SK-N-SH (cell line): Measurements from ENCODE around the gene INAVA. TPM values are rescaled to one million over a fixed set of nuclear protein-coding genes. Genes with fewer than 3 reads are reported as not detected.

Experiments used
- CTCF ChIA-PET: fragments of 300-600, 350-600 bp; formaldehyde crosslinking; extraction: SDS; loops from one replicate; lab custom pipeline; 2021; lab: Yijun Ruan, JAX
- POLR2A ChIA-PET: fragments of 350-600 bp; sonication (Branson Sonifier 250); formaldehyde crosslinking; extraction: SDS; loops from one replicate; lab custom pipeline; 2020; ENCODE audit warnings: antibody characterized with exemption, inconsistent platforms; lab: Yijun Ruan, JAX
- DNase-seq: peaks from one replicate; pipeline ENCODE4 v3.0.0; 2012
- H2AFZ ChIP-seq: fragments of 200-600 bp; sonication (generic); 2 replicates; pipeline ENCODE4 v1.8.1; 2016; ENCODE audit warnings: antibody characterized with exemption, mild to moderate bottlenecking, low read depth
- H3F3A ChIP-seq: fragments of 200-600 bp; sonication (generic); replicated peaks from 2 replicates; pipeline ENCODE3; 2016; ENCODE audit warnings: antibody characterized with exemption, mild to moderate bottlenecking; ENCODE audit not compliant: insufficient read depth
- H3K27ac ChIP-seq, 2 experiments: fragments of 200-500 bp in 1 of 2; fragments of 200-600 bp in 1 of 2; sonication (Bioruptor generic) in 1 of 2; sonication (generic), shearing (Covaris generic) in 1 of 2; 2 replicates each; pipeline versions ENCODE4 v1.5.1 to v1.6.1; 2014 to 2016; ENCODE audit warnings: low read depth in 2 of 2, inconsistent platforms in 1 of 2, low read length in 1 of 2, mild to moderate bottlenecking in 1 of 2, mixed read lengths in 1 of 2
- H3K27me3 ChIP-seq: fragments of 200-600 bp; sonication (generic), shearing (Covaris generic); 2 replicates; pipeline ENCODE4 v1.6.1; 2016; ENCODE audit warnings: mixed run types; ENCODE audit not compliant: insufficient read depth
- H3K36me3 ChIP-seq, 2 experiments: fragments of 200-500 bp in 1 of 2; fragments of 200-600 bp in 1 of 2; sonication (Bioruptor generic) in 1 of 2; sonication (generic) in 1 of 2; replicated peaks in 1 of 2; 2 replicates each; pipeline versions ENCODE3 to v1.5.1; 2014 to 2016; ENCODE audit warnings: low read length in 1 of 2, mild to moderate bottlenecking in 1 of 2; ENCODE audit not compliant: insufficient read depth in 2 of 2, control insufficient read depth in 1 of 2
- H3K4me1 ChIP-seq, 2 experiments: fragments of 200-500 bp in 1 of 2; fragments of 200-600 bp in 1 of 2; sonication (Bioruptor generic) in 1 of 2; sonication (generic), shearing (Covaris generic) in 1 of 2; 2 replicates each; pipeline versions ENCODE4 v1.5.1 to v1.6.1; 2014 to 2016; ENCODE audit warnings: low read depth in 1 of 2, low read length in 1 of 2, mixed run types in 1 of 2; ENCODE audit not compliant: insufficient read depth in 2 of 2, control insufficient read depth in 1 of 2
- H3K4me2 ChIP-seq: fragments of 200-600 bp; sonication (generic), shearing (Covaris generic); 2 replicates; pipeline ENCODE4 v1.6.1; 2017; ENCODE audit warnings: mixed run types
- H3K4me3 ChIP-seq, 2 experiments: fragments of 200-500 bp in 1 of 2; fragments of 200-600 bp in 1 of 2; sonication (Bioruptor generic) in 1 of 2; sonication (generic), shearing (Covaris generic) in 1 of 2; 2 replicates each; pipeline versions ENCODE4 v1.5.1 to v1.8.1; 2014 to 2016; ENCODE audit warnings: low read depth in 2 of 2, inconsistent platforms in 1 of 2, low read length in 1 of 2, mild to moderate bottlenecking in 1 of 2, mixed read lengths in 1 of 2, moderate library complexity in 1 of 2
- H3K79me2 ChIP-seq: fragments of 200-600 bp; sonication (generic); 2 replicates; pipeline ENCODE4 v1.8.1; 2017; ENCODE audit warnings: mild to moderate bottlenecking; ENCODE audit not compliant: insufficient read depth
- H3K9ac ChIP-seq: fragments of 200-600 bp; sonication (generic); 2 replicates; pipeline ENCODE4 v1.6.1; 2017; ENCODE audit warnings: mixed run types
- H3K9me2 ChIP-seq: fragments of 200-600 bp; sonication (generic); 2 replicates; pipeline ENCODE4 v1.6.1; 2017; ENCODE audit warnings: mixed run types
- H3K9me3 ChIP-seq: fragments of 200-600 bp; sonication (generic); 2 replicates; pipeline ENCODE4 v1.6.1; 2017; ENCODE audit warnings: mixed run types, mild to moderate bottlenecking, moderate library complexity
- H4K20me1 ChIP-seq: fragments of 200-600 bp; sonication (generic); 2 replicates; pipeline ENCODE4 v1.6.1; 2017; ENCODE audit warnings: mild to moderate bottlenecking, mixed run types; ENCODE audit not compliant: insufficient read depth
- CHD2 ChIP-seq: fragments of 150-350 bp; IDR thresholded peaks from 2 replicates; pipeline ENCODE4 v1.6.1; 2018; ENCODE audit warnings: low read length; ENCODE audit not compliant: partially characterized antibody
- ELF1 ChIP-seq: IDR thresholded peaks from 2 replicates; pipeline ENCODE4 v1.4.0; 2012
- EP300 ChIP-seq, 2 experiments: IDR thresholded peaks; 2 replicates each; pipeline versions ENCODE4 v1.4.0 to v1.6.1; 2012; ENCODE audit warnings: borderline replicate concordance in 1 of 2, low read depth in 1 of 2, low read length in 1 of 2
- FOSL2 ChIP-seq: IDR thresholded peaks from 2 replicates; pipeline ENCODE4 v1.4.0; 2012; ENCODE audit warnings: low read depth, mild to moderate bottlenecking, moderate library complexity, borderline replicate concordance
- FOXJ3 ChIP-seq: sonication (generic); formaldehyde crosslinking; IDR thresholded peaks from 2 replicates; pipeline ENCODE4 v1.5.1; 2020; ENCODE audit warnings: mild to moderate bottlenecking, missing genetic modification reagents
- FOXM1 ChIP-seq: IDR thresholded peaks from 2 replicates; pipeline ENCODE4 v1.4.0; 2012; ENCODE audit warnings: low read depth, mild to moderate bottlenecking
- GABPA ChIP-seq: IDR thresholded peaks from 2 replicates; pipeline ENCODE4 v1.4.0; 2012; ENCODE audit warnings: low read depth, mild to moderate bottlenecking
- GATA2 ChIP-seq: sonication (generic); formaldehyde crosslinking; IDR thresholded peaks from 2 replicates; pipeline ENCODE4 v1.5.0; 2020; ENCODE audit warnings: mild to moderate bottlenecking, missing genetic modification reagents
- IRF3 ChIP-seq: fragments of 150-350 bp; IDR thresholded peaks from 2 replicates; pipeline ENCODE4 v1.6.1; 2016; ENCODE audit warnings: mild to moderate bottlenecking, low read depth, low read length
- JUND ChIP-seq: IDR thresholded peaks from 2 replicates; pipeline ENCODE4 v1.4.0; 2012
- NFIC ChIP-seq: IDR thresholded peaks from 2 replicates; pipeline ENCODE4 v1.4.0; 2012; ENCODE audit warnings: borderline replicate concordance
- PBX3 ChIP-seq: IDR thresholded peaks from 2 replicates; pipeline ENCODE4; 2012
- POLR2AphosphoS5 ChIP-seq: IDR thresholded peaks from 2 replicates; pipeline ENCODE4 v1.6.1; 2012; ENCODE audit warnings: low read depth, low read length
- RXRA ChIP-seq: IDR thresholded peaks from 2 replicates; pipeline ENCODE4 v1.4.0; 2012; ENCODE audit warnings: low read depth, mild to moderate bottlenecking, borderline replicate concordance
- SIN3A ChIP-seq: IDR thresholded peaks from 2 replicates; pipeline ENCODE4 v1.6.1; 2012; ENCODE audit warnings: low read depth, mild to moderate bottlenecking, low read length, moderate library complexity, borderline replicate concordance
- SMC3 ChIP-seq: IDR thresholded peaks from 2 replicates; pipeline ENCODE4 v1.6.1; 2012; ENCODE audit warnings: low read depth, low read length, improper control_type of control experiment
- TCF12 ChIP-seq: IDR thresholded peaks from 2 replicates; pipeline ENCODE4 v1.4.0; 2012
- YY1 ChIP-seq: IDR thresholded peaks from 2 replicates; pipeline ENCODE4 v1.4.0; 2012; ENCODE audit warnings: low read depth, mild to moderate bottlenecking
- WGBS: methylation state at CpG from one replicate; pipeline ENCODE4 v1.1.6; 2017; ENCODE audit warnings: low lambda C conversion rate; 5-methylcytosine and 5-hydroxymethylcytosine counted together
- polyA plus RNA-seq, 3 experiments: library from polyadenylated mRNA; depleted of rRNA; stranded (reverse); fragments of >200 nt; gene quantifications; 2 replicates each; pipeline ENCODE4 v1.2.3, GENCODE V29; 2012
- TF ChIP-seq, protein P1 (sequence below): IDR thresholded peaks from 2 replicates; pipeline ENCODE4 v1.4.0; 2012; ENCODE audit warnings: low read depth
- TF ChIP-seq, protein P2 (sequence below): fragments of 200-600 bp; sonication (generic); IDR thresholded peaks from 2 replicates; pipeline ENCODE4 v1.6.1; 2017; ENCODE audit warnings: antibody characterized with exemption, mild to moderate bottlenecking, moderate library complexity

Gene INAVA
- polyA plus RNA-seq, 1 of the 3 experiments (the other 2 are of a cell fraction), result 0.12 TPM

- Histone ChIP-seq H3K9me2 (no peaks in the 10 kb centered on the region), H3K9me3 (no peaks in the 10 kb centered on the region), H3K4me3 (no peak overlapping the region), H3K4me2 (no peak overlapping the region), H3F3A (no peaks in the 10 kb centered on the region), H3K4me1 (no peaks in the 10 kb centered on the region; a peak in 1 of 4 replicates), H3K9ac (no peak overlapping the region), H3K27me3 (no peaks in the 10 kb centered on the region), H3K36me3 (no peaks in the 10 kb centered on the region), H4K20me1 (no peaks in the 10 kb centered on the region), H3K79me2 (no peaks in the 10 kb centered on the region), H3K27ac (no peak overlapping the region), H2AFZ (no peak overlapping the region)
- 85% methylated on average over 8 of the region's 10 CpGs for WGBS
- POLR2A ChIA-PET, result interaction anchor here (0.6 kb wide), 1 partner anchor 20 kb away, joined by 3 read pairs; no protein-coding TSS in a partner anchor
- CTCF ChIA-PET, result interaction anchor here (0.6 kb wide), 1 partner anchor 154 kb away, joined by 3 read pairs; no protein-coding TSS in a partner anchor
- no peak for DNase-seq
- TF ChIP-seq JUND (no peak), TCF12 (no peak), PBX3 (no peak), RXRA (no peak), FOXM1 (no peak), POLR2AphosphoS5 (no peak), SIN3A (no peak), CHD2 (no peak), FOSL2 (no peak), FOXJ3 (CRISPR knock-in tag) (no peak), IRF3 (no peak), GABPA (no peak), YY1 (no peak), GATA2 (no peak), NFIC (no peak), SMC3 (no peak), EP300 (IDR thresholded peaks at IDR 0.05; ENCODE audit: borderline replicate concordance in 1 of 2, low read depth in 1 of 2, low read length in 1 of 2) (no peak), ELF1 (no peak)
- TF ChIP-seq, protein P1, sequence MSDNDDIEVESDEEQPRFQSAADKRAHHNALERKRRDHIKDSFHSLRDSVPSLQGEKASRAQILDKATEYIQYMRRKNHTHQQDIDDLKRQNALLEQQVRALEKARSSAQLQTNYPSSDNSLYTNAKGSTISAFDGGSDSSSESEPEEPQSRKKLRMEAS, result no peak
- TF ChIP-seq, protein P2, sequence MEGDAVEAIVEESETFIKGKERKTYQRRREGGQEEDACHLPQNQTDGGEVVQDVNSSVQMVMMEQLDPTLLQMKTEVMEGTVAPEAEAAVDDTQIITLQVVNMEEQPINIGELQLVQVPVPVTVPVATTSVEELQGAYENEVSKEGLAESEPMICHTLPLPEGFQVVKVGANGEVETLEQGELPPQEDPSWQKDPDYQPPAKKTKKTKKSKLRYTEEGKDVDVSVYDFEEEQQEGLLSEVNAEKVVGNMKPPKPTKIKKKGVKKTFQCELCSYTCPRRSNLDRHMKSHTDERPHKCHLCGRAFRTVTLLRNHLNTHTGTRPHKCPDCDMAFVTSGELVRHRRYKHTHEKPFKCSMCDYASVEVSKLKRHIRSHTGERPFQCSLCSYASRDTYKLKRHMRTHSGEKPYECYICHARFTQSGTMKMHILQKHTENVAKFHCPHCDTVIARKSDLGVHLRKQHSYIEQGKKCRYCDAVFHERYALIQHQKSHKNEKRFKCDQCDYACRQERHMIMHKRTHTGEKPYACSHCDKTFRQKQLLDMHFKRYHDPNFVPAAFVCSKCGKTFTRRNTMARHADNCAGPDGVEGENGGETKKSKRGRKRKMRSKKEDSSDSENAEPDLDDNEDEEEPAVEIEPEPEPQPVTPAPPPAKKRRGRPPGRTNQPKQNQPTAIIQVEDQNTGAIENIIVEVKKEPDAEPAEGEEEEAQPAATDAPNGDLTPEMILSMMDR, result no peak
Measured at GRCh38 chr1:200896531-200897196, 2.0 kb downstream of the INAVA start.
